Measurements from ENCODE around the gene TRPM7. TPM values are rescaled to one million over a fixed set of nuclear protein-coding genes. Genes with fewer than 3 reads are reported as not detected.

The TRPM7 gene
- total and polyA plus RNA-seq, 9 of the 15 experiments (the other 6 are each of a cell fraction or from before 2014, with no cell fraction given): 12.3 to 59.2 (median 31.5) TPM

DNA sequence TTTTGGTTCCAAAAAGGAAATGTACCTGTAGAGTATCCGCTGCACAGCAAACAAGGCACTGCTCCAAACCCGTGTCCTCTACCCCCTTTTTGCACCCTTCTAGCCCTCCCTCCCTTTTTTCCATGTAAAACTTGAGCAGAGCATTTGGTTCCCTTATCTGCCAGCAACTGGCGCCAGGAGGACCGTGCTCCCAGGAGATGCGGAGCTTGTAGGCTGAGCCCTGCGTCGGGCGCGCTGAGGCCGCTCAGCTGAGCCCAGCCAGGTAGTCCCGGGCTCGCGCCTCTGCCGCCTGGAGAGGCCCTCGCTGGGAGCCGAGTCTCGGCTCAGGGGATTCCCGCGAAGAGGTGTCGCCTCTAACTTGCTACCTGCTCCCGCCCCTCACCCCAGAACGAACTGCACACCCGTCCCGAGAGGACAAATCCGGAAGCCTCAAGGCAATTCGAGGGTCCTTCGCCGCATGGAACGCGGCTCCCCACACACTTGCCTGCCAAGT is 575 bp downstream of the TRPM7 start (continued):
- TF ChIP-seq LCOR (CRISPR knock-in tag; IDR thresholded peaks at IDR 0.05): no peak; the same call in none of the 2 replicates
- TF ChIP-seq, protein P1, sequence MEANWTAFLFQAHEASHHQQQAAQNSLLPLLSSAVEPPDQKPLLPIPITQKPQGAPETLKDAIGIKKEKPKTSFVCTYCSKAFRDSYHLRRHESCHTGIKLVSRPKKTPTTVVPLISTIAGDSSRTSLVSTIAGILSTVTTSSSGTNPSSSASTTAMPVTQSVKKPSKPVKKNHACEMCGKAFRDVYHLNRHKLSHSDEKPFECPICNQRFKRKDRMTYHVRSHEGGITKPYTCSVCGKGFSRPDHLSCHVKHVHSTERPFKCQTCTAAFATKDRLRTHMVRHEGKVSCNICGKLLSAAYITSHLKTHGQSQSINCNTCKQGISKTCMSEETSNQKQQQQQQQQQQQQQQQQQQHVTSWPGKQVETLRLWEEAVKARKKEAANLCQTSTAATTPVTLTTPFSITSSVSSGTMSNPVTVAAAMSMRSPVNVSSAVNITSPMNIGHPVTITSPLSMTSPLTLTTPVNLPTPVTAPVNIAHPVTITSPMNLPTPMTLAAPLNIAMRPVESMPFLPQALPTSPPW (CRISPR knock-in tag; IDR thresholded peaks at IDR 0.05): 0 out of 2 replicates have a peak, but pooled peaks have one; percentile 28
- TF ChIP-seq, protein P2, sequence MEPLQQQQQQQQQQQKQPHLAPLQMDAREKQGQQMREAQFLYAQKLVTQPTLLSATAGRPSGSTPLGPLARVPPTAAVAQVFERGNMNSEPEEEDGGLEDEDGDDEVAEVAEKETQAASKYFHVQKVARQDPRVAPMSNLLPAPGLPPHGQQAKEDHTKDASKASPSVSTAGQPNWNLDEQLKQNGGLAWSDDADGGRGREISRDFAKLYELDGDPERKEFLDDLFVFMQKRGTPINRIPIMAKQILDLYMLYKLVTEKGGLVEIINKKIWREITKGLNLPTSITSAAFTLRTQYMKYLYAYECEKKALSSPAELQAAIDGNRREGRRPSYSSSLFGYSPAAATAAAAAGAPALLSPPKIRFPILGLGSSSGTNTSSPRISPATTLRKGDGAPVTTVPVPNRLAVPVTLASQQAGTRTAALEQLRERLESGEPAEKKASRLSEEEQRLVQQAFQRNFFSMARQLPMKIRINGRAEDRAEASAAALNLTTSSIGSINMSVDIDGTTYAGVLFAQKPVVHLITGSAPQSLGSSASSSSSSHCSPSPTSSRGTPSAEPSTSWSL (CRISPR knock-in tag; IDR thresholded peaks at IDR 0.05; ENCODE audit: borderline replicate concordance): no peak
- TF ChIP-seq ZNF589 (CRISPR knock-in tag; IDR thresholded peaks at IDR 0.05; ENCODE audit: low read depth): no peak; the same call in 1 of the 2 replicates
- TF ChIP-seq, protein P3, sequence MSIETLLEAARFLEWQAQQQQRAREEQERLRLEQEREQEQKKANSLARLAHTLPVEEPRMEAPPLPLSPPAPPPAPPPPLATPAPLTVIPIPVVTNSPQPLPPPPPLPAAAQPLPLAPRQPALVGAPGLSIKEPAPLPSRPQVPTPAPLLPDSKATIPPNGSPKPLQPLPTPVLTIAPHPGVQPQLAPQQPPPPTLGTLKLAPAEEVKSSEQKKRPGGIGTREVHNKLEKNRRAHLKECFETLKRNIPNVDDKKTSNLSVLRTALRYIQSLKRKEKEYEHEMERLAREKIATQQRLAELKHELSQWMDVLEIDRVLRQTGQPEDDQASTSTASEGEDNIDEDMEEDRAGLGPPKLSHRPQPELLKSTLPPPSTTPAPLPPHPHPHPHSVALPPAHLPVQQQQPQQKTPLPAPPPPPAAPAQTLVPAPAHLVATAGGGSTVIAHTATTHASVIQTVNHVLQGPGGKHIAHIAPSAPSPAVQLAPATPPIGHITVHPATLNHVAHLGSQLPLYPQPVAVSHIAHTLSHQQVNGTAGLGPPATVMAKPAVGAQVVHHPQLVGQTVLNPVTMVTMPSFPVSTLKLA (conservative IDR thresholded peaks at IDR 0.05): peak in 1 of 2 experiments; percentile 25; a peak in 2 of 4 replicates
- no peak for TF ChIP-seq ELF4 (CRISPR knock-in tag; IDR thresholded peaks at IDR 0.05)
- TF ChIP-seq POLR3G (IDR thresholded peaks at IDR 0.05; ENCODE audit: extremely low read depth, insufficient read length, insufficient replicate concordance): no peak
- no peak for TF ChIP-seq ZNF431 (CRISPR knock-in tag; IDR thresholded peaks at IDR 0.05)
- TF ChIP-seq, protein P4, sequence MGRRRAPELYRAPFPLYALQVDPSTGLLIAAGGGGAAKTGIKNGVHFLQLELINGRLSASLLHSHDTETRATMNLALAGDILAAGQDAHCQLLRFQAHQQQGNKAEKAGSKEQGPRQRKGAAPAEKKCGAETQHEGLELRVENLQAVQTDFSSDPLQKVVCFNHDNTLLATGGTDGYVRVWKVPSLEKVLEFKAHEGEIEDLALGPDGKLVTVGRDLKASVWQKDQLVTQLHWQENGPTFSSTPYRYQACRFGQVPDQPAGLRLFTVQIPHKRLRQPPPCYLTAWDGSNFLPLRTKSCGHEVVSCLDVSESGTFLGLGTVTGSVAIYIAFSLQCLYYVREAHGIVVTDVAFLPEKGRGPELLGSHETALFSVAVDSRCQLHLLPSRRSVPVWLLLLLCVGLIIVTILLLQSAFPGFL (CRISPR knock-in tag; IDR thresholded peaks at IDR 0.05): no peak
- peak; percentile 10 for TF ChIP-seq KDM5B (IDR thresholded peaks at IDR 0.05; ENCODE audit: insufficient replicate concordance, low read depth, low read length)
- no peak for TF ChIP-seq RNF2 (IDR thresholded peaks at IDR 0.05)
- TF ChIP-seq, protein P5, sequence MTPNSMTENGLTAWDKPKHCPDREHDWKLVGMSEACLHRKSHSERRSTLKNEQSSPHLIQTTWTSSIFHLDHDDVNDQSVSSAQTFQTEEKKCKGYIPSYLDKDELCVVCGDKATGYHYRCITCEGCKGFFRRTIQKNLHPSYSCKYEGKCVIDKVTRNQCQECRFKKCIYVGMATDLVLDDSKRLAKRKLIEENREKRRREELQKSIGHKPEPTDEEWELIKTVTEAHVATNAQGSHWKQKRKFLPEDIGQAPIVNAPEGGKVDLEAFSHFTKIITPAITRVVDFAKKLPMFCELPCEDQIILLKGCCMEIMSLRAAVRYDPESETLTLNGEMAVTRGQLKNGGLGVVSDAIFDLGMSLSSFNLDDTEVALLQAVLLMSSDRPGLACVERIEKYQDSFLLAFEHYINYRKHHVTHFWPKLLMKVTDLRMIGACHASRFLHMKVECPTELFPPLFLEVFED (CRISPR knock-in tag; conservative IDR thresholded peaks at IDR 0.05): no peak
- TF ChIP-seq, protein P6, sequence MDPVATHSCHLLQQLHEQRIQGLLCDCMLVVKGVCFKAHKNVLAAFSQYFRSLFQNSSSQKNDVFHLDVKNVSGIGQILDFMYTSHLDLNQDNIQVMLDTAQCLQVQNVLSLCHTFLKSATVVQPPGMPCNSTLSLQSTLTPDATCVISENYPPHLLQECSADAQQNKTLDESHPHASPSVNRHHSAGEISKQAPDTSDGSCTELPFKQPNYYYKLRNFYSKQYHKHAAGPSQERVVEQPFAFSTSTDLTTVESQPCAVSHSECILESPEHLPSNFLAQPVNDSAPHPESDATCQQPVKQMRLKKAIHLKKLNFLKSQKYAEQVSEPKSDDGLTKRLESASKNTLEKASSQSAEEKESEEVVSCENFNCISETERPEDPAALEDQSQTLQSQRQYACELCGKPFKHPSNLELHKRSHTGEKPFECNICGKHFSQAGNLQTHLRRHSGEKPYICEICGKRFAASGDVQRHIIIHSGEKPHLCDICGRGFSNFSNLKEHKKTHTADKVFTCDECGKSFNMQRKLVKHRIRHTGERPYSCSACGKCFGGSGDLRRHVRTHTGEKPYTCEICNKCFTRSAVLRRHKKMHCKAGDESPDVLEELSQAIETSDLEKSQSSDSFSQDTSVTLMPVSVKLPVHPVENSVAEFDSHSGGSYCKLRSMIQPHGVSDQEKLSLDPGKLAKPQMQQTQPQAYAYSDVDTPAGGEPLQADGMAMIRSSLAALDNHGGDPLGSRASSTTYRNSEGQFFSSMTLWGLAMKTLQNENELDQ (CRISPR knock-in tag; IDR thresholded peaks at IDR 0.05; ENCODE audit: borderline replicate concordance): no peak
- TF ChIP-seq EWSR1 (IDR thresholded peaks at IDR 0.05; ENCODE audit: borderline replicate concordance, low read depth, partially characterized antibody): no peak
- TF ChIP-seq NCOR1 (IDR thresholded peaks at IDR 0.05): no peak
- TF ChIP-seq SOX6 (IDR thresholded peaks at IDR 0.05): no peak
- no peak for TF ChIP-seq PRMT5 (CRISPR knock-in tag; IDR thresholded peaks at IDR 0.05)
